Measurements from ENCODE around the gene RTN4R. TPM values are rescaled to one million over a fixed set of nuclear protein-coding genes. Genes with fewer than 3 reads are reported as not detected.

The RTN4R gene
- total RNA-seq, 2 experiments from 2014 or later, result 0.36 to 0.50 TPM

- intact Hi-C loops (cut with DNase I, micrococcal nuclease), result loop anchor here in 1 of 2 experiments (5.0 kb wide), 1 partner anchor 33 kb away; no protein-coding TSS in a partner anchor
- TF ChIP-seq, protein P1, sequence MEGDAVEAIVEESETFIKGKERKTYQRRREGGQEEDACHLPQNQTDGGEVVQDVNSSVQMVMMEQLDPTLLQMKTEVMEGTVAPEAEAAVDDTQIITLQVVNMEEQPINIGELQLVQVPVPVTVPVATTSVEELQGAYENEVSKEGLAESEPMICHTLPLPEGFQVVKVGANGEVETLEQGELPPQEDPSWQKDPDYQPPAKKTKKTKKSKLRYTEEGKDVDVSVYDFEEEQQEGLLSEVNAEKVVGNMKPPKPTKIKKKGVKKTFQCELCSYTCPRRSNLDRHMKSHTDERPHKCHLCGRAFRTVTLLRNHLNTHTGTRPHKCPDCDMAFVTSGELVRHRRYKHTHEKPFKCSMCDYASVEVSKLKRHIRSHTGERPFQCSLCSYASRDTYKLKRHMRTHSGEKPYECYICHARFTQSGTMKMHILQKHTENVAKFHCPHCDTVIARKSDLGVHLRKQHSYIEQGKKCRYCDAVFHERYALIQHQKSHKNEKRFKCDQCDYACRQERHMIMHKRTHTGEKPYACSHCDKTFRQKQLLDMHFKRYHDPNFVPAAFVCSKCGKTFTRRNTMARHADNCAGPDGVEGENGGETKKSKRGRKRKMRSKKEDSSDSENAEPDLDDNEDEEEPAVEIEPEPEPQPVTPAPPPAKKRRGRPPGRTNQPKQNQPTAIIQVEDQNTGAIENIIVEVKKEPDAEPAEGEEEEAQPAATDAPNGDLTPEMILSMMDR (IDR thresholded peaks at IDR 0.05), result no peak
- ATAC-seq (ENCODE audit: poor library complexity) (no peak), DNase-seq (no peak)
- peaks cover 0 to 7% of the 10 kb centered on the region in 2 experiments for H3K9me3 ChIP-seq (ENCODE audit: control insufficient read depth in 1 of 2, insufficient read depth in 1 of 2, low read length in 2 of 2)
- no peaks in the 10 kb centered on the region for H3K27me3 Mint-ChIP-seq
- CTCF ChIA-PET, result no interaction called here
- no peaks in the 10 kb centered on the region for H3K9me3 Mint-ChIP-seq
- POLR2A ChIA-PET, result interaction anchor here (1.2 kb wide), 1 partner anchor 9 kb away, joined by 4 read pairs; no protein-coding TSS in a partner anchor
- H3K4me3 Mint-ChIP-seq, result no peak overlapping the region
- H3K4me1 ChIP-seq (ENCODE audit: insufficient read depth, low read length), result peaks cover 4% of the 10 kb centered on the region
- H3K27me3 ChIP-seq (ENCODE audit: control insufficient read depth in 1 of 2, insufficient read depth in 2 of 2, low read length in 2 of 2), result no peaks in the 10 kb centered on the region
- no peak overlapping the region for H3K27ac ChIP-seq (ENCODE audit: low read depth in 1 of 2, low read length in 2 of 2)
- no peaks in the 10 kb centered on the region for H3K36me3 ChIP-seq (ENCODE audit: insufficient read depth, low read length)
- no peaks in the 10 kb centered on the region for H3K36me3 Mint-ChIP-seq (ENCODE audit: low read depth)
- no peaks in the 10 kb centered on the region for H3K4me1 Mint-ChIP-seq (ENCODE audit: low read depth)
- no peak overlapping the region for H3K4me3 ChIP-seq (ENCODE audit: low read length)
- H3K27ac Mint-ChIP-seq, result no peak overlapping the region
Observed at GRCh38 chr22:20215742-20216141, 52.4 kb downstream of the RTN4R start.

- ATAC-seq (ENCODE audit: poor library complexity) (no peak), DNase-seq (no peak)
- Histone ChIP-seq H3K9me3 (ENCODE audit: control insufficient read depth in 1 of 2, insufficient read depth in 1 of 2, low read length in 2 of 2) (peaks cover 0 to 5% of the 10 kb centered on the region in 2 experiments), H3K27me3 (ENCODE audit: control insufficient read depth in 1 of 2, insufficient read depth in 2 of 2, low read length in 2 of 2) (no peaks in the 10 kb centered on the region), H3K4me1 (ENCODE audit: insufficient read depth, low read length) (peaks cover 4% of the 10 kb centered on the region), H3K27ac (ENCODE audit: low read depth in 1 of 2, low read length in 2 of 2) (no peak overlapping the region), H3K4me3 (ENCODE audit: low read length) (no peak overlapping the region), H3K36me3 (ENCODE audit: insufficient read depth, low read length) (no peaks in the 10 kb centered on the region)
- no peaks in the 10 kb centered on the region for H3K36me3 Mint-ChIP-seq (ENCODE audit: low read depth)
- H3K27me3 Mint-ChIP-seq, result no peaks in the 10 kb centered on the region
- H3K27ac Mint-ChIP-seq, result no peak overlapping the region
- H3K4me1 Mint-ChIP-seq (ENCODE audit: low read depth), result no peaks in the 10 kb centered on the region
- H3K4me3 Mint-ChIP-seq, result no peak overlapping the region
- POLR2A ChIA-PET, result interaction anchor here (1.2 kb wide), 1 partner anchor 8 kb away, joined by 4 read pairs; no protein-coding TSS in a partner anchor
- TF ChIP-seq, protein P1 (IDR thresholded peaks at IDR 0.05), result no peak
- CTCF ChIA-PET, result no interaction called here
- H3K9me3 Mint-ChIP-seq, result no peaks in the 10 kb centered on the region
- intact Hi-C loops (cut with DNase I, micrococcal nuclease), result loop anchor here in 1 of 2 experiments (5.0 kb wide), 1 partner anchor 33 kb away; no protein-coding TSS in a partner anchor
Observed at GRCh38 chr22:20214853-20215252, 53.3 kb downstream of the RTN4R start.

DNA sequence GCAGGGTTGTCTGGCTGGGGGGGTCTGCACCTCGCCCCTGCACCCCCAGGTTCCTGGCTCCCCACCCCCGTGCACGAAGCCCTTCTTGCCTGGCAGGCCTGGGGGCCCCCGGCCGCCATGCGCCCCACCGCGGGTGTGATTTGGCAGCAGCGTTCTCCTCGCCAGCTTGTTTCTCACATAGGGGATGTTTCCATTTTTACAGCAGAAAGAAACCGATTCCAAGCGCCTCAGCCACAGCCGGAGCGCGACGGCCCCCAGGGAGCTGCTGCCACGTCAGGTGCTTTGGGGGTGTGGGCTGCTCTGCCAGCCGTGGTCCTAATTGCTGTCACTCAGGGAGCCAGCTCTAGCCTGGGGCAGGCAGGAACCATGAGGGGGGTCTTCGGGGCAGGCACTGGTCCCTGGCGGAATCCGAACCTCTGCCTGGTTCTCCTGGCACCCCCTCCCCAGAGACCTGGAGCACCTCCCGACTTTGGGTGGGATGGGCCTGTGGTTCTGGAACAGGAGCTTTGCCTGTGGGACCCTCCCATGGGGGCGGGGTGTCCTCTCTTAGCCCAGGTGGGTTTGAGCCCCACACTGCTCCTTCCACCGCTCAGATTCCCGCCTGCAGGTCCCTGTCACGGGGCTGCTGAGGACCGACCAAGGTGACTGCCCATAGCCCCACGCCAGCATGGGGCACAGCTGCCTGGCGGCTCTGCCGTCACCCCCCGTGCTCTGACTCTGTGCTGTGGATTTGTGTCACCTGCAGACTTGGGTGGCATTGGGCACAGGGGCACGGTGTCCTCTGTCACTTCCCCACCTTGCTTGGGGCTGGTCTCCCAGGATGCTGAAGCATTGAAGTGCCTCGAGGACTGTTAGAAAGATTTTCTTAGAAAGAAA, 54.0 kb downstream of the RTN4R start:
- no peaks in the 10 kb centered on the region for H3K36me3 Mint-ChIP-seq (ENCODE audit: low read depth)
- no peaks in the 10 kb centered on the region for H3K27me3 Mint-ChIP-seq
- peaks cover 6% of the 10 kb centered on the region for H3K4me1 ChIP-seq (ENCODE audit: insufficient read depth, low read length)
- H3K4me3 ChIP-seq (ENCODE audit: low read length), result no peak overlapping the region
- H3K9me3 ChIP-seq (ENCODE audit: control insufficient read depth in 1 of 2, insufficient read depth in 1 of 2, low read length in 2 of 2), result no peaks in the 10 kb centered on the region
- intact Hi-C loops (cut with DNase I, micrococcal nuclease), result no loop called here
- H3K4me1 Mint-ChIP-seq (ENCODE audit: low read depth), result no peaks in the 10 kb centered on the region
- ChIA-PET CTCF (no interaction called here), POLR2A (interaction anchor here (1.2 kb wide), 1 partner anchor 7 kb away, joined by 4 read pairs; no protein-coding TSS in a partner anchor)
- TF ChIP-seq, protein P1 (IDR thresholded peaks at IDR 0.05), result no peak
- ATAC-seq (ENCODE audit: poor library complexity), result no peak
- H3K27ac Mint-ChIP-seq, result no peak overlapping the region
- no peaks in the 10 kb centered on the region for H3K36me3 ChIP-seq (ENCODE audit: insufficient read depth, low read length)
- H3K9me3 Mint-ChIP-seq, result no peaks in the 10 kb centered on the region
- DNase-seq, result no peak
- H3K4me3 Mint-ChIP-seq, result no peak overlapping the region
- H3K27ac ChIP-seq (ENCODE audit: low read depth in 1 of 2, low read length in 2 of 2), result no peak overlapping the region
- no peaks in the 10 kb centered on the region for H3K27me3 ChIP-seq (ENCODE audit: control insufficient read depth in 1 of 2, insufficient read depth in 2 of 2, low read length in 2 of 2)
